OCI-LY7 (cell line): ENCODE data around the gene CPS1. TPM values are rescaled to one million over a fixed set of nuclear protein-coding genes. Genes with fewer than 3 reads are reported as not detected.

Source experiments
- BruUV-seq: library from RNA; stranded (reverse); fragments of 400-500 nt; replicated peaks from 2 replicates; lab custom pipeline; 2021; lab: Mats Ljungman, UMichigan
- CTCF ChIA-PET: fragments of 300-600 bp; sonication (Branson Sonifier 250); formaldehyde crosslinking; loops from one replicate; lab custom pipeline; 2022; ENCODE audit warnings: antibody characterized with exemption; ENCODE audit not compliant: unreplicated experiment; lab: Charles Lee
- POLR2A ChIA-PET: fragments of 300-600 bp; sonication (Branson Sonifier 250); formaldehyde crosslinking; loops from one replicate; lab custom pipeline; 2022; ENCODE audit warnings: antibody characterized with exemption; lab: Charles Lee
- DNase-seq: peaks from one replicate; pipeline ENCODE4 v3.0.0-alpha.2; 2015; ENCODE audit warnings: low spot score
- H2AFZ ChIP-seq: fragments of 200-600 bp; sonication (generic), shearing (Covaris generic); 2 replicates; pipeline ENCODE4 v1.6.1; 2014; ENCODE audit warnings: mild to moderate bottlenecking, antibody characterized with exemption, low read length, moderate library complexity
- H3K27ac ChIP-seq: fragments of 200-600 bp; sonication (generic); 2 replicates; pipeline ENCODE4 v1.5.1; 2014; ENCODE audit warnings: mixed run types, low read depth, mild to moderate bottlenecking, moderate library complexity, low read length, inconsistent platforms; ENCODE audit not compliant: poor library complexity, severe bottlenecking
- H3K36me3 ChIP-seq: fragments of 200-600 bp; sonication (generic); 2 replicates; pipeline ENCODE4 v1.6.1; 2014; ENCODE audit warnings: mild to moderate bottlenecking, antibody characterized with exemption, low read length, moderate library complexity, mixed read lengths; ENCODE audit not compliant: insufficient read depth
- H3K4me1 ChIP-seq: fragments of 200-600 bp; sonication (generic); 2 replicates; pipeline ENCODE4 v1.5.1; 2014; ENCODE audit warnings: mild to moderate bottlenecking, low read length; ENCODE audit not compliant: insufficient read depth, poor library complexity, severe bottlenecking
- H3K4me2 ChIP-seq: fragments of 200-600 bp; sonication (generic); 2 replicates; pipeline ENCODE4 v1.6.1; 2014; ENCODE audit warnings: mild to moderate bottlenecking, low read length
- H3K4me3 ChIP-seq: fragments of 200-600 bp; sonication (generic); 2 replicates; pipeline ENCODE4 v1.5.1; 2014; ENCODE audit warnings: mild to moderate bottlenecking, low read depth, low read length; ENCODE audit not compliant: poor library complexity, severe bottlenecking
- H3K79me2 ChIP-seq: fragments of 200-600 bp; sonication (generic); 2 replicates; pipeline ENCODE4 v1.6.1; 2016; ENCODE audit warnings: low read depth, mild to moderate bottlenecking, low read length, moderate library complexity, mixed read lengths; ENCODE audit not compliant: insufficient read depth
- H3K9me2 ChIP-seq: fragments of 200-600 bp; sonication (generic); 2 replicates; pipeline ENCODE4 v1.6.1; 2016; ENCODE audit warnings: mild to moderate bottlenecking, low read length, mixed read lengths; ENCODE audit not compliant: insufficient read depth
- H3K9me3 ChIP-seq: fragments of 200-600 bp; sonication (generic); 2 replicates; pipeline ENCODE4 v1.6.1; 2014; ENCODE audit warnings: mild to moderate bottlenecking, mixed run types, low read length, mixed read lengths
- H4K20me1 ChIP-seq: fragments of 200-600 bp; sonication (generic); 2 replicates; pipeline ENCODE4 v1.6.1; 2014; ENCODE audit warnings: mild to moderate bottlenecking, antibody characterized with exemption, low read length, moderate library complexity, mixed read lengths; ENCODE audit not compliant: insufficient read depth
- CTCF ChIP-seq: fragments of 200-600 bp; sonication (generic); conservative IDR thresholded peaks from 2 replicates; pipeline ENCODE4 v1.5.1; 2014; ENCODE audit warnings: mild to moderate bottlenecking, antibody characterized with exemption, low read length, moderate library complexity, mixed read lengths
- EZH2phosphoT487 ChIP-seq: fragments of 200-600 bp; sonication (generic); IDR thresholded peaks from 2 replicates; pipeline ENCODE4 v1.6.1; 2018; ENCODE audit warnings: low read depth, borderline replicate concordance, mild to moderate bottlenecking, mixed run types, antibody characterized with exemption, low read length, moderate library complexity, mixed read lengths
- intact Hi-C: fragments of 100-400 bp; cut with micrococcal nuclease; formaldehyde crosslinking; loops from one replicate; pipeline ENCODE4 v1.10.0; 2022; ENCODE audit not compliant: unreplicated experiment
- total RNA-seq, 2 experiments: library from RNA; depleted of rRNA in 1 of 2; stranded (reverse); fragments of >200 nt in 1 of 2; shearing (Covaris generic) in 1 of 2; gene quantifications; 2 replicates each; pipeline ENCODE4 v1.2.3, GENCODE V29; 2014 to 2022

Gene CPS1
- total RNA-seq, 2 experiments from 2014 or later: 0.06 to 0.27 TPM

DNA sequence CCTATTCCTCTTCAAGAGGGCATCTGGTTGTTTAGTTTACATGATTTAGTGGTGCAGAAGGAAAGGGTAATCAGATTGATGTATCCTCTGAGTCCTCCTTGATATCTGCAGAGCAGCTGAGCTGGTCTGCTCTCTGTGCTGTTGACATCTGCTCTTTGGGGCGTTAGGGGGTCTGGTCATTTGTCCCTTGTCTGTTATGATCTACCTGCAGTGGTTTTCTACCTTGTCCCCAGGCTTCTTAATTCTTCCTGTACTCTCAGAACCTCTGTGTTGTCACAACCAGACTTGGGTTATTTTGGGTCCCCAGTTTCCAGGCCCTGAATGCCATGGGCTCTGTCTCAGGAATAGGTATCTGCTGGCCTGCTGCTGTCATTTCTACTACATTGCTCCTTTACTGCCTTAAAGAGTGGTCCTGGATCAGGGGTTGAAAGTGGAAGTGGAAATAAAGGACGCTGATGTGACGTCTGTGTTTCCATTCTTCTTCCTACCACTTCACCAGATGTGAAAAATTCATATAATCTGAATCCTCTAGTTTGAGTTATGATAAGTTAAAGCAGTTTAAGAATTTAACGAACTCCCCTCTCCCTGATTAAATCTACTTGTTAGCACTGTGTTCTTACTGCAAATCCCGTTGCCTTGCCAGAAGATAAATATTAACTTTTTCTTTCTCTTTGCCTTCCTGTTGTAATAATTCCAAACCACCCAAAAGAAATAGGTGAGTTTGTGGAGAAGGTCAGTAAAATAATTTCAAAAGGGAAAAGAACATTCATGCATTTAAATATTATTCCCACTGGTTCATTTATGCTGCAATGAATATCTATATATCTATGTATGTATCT lies 16.6 kb upstream of the CPS1 start:
- no TSS peak for BruUV-seq

GRCh38 chr2:210540471-210540870 lies 15.9 kb upstream of the CPS1 start:
- no peaks in the 10 kb centered on the region for H3K9me3 ChIP-seq
- ChIA-PET POLR2A (no interaction called here), CTCF (no interaction called here)
- H3K9me2 ChIP-seq: no peaks in the 10 kb centered on the region
- no peak overlapping the region for H3K4me3 ChIP-seq
- H3K79me2 ChIP-seq: no peaks in the 10 kb centered on the region
- no peaks in the 10 kb centered on the region for H4K20me1 ChIP-seq
- BruUV-seq: no TSS peak
- intact Hi-C loops: no loop called here
- no peak overlapping the region for H3K4me2 ChIP-seq
- H3K4me1 ChIP-seq: no peaks in the 10 kb centered on the region
- DNase-seq: no peak
- TF ChIP-seq CTCF (no peak), EZH2phosphoT487 (no peak)
- no peak overlapping the region for H2AFZ ChIP-seq
- H3K36me3 ChIP-seq: no peaks in the 10 kb centered on the region
- H3K27ac ChIP-seq: no peak overlapping the region

More for the DNA sequence above, 16.6 kb upstream of the CPS1 start:
- intact Hi-C loops: no loop called here
- Histone ChIP-seq H3K9me3 (no peaks in the 10 kb centered on the region), H3K36me3 (no peaks in the 10 kb centered on the region), H2AFZ (no peak overlapping the region), H3K4me3 (no peak overlapping the region), H4K20me1 (no peaks in the 10 kb centered on the region), H3K4me2 (no peak overlapping the region), H3K4me1 (no peaks in the 10 kb centered on the region), H3K27ac (no peak overlapping the region), H3K79me2 (no peaks in the 10 kb centered on the region), H3K9me2 (no peaks in the 10 kb centered on the region)
- DNase-seq: no peak
- TF ChIP-seq EZH2phosphoT487: no peak
- TF ChIP-seq CTCF: no peak
- CTCF ChIA-PET: no interaction called here
- POLR2A ChIA-PET: interaction anchor here (0.7 kb wide), 1 partner anchor 20 kb away, joined by 3 read pairs; no protein-coding TSS in a partner anchor

- no peak for DNase-seq
- H3K4me3 ChIP-seq: no peak overlapping the region
- ChIA-PET CTCF (no interaction called here), POLR2A (no interaction called here)
- H3K36me3 ChIP-seq: no peaks in the 10 kb centered on the region
- TF ChIP-seq CTCF (no peak), EZH2phosphoT487 (no peak)
- H3K79me2 ChIP-seq: no peaks in the 10 kb centered on the region
- no peaks in the 10 kb centered on the region for H3K9me3 ChIP-seq
- no peaks in the 10 kb centered on the region for H3K9me2 ChIP-seq
- H2AFZ ChIP-seq: no peak overlapping the region
- H4K20me1 ChIP-seq: no peaks in the 10 kb centered on the region
- H3K4me2 ChIP-seq: no peak overlapping the region
- no peak overlapping the region for H3K27ac ChIP-seq
- H3K4me1 ChIP-seq: no peaks in the 10 kb centered on the region
- BruUV-seq: no TSS peak
- intact Hi-C loops: no loop called here
Measured at GRCh38 chr2:210540900-210541289, 15.5 kb upstream of the CPS1 start.
